Erythroblast (primary cell): ENCODE data around the gene SPEM3.

ENCODE experiments used
- GATA1 ChIP-seq: IDR thresholded peaks from 2 replicates; pipeline ENCODE4 v1.6.1; 2011; ENCODE audit warnings: low read depth, mild to moderate bottlenecking, control low read depth, low read length, moderate library complexity
- POLR2A ChIP-seq: IDR thresholded peaks from 2 replicates; pipeline ENCODE4 v1.6.1; 2011; ENCODE audit warnings: mild to moderate bottlenecking, low read length

DNA sequence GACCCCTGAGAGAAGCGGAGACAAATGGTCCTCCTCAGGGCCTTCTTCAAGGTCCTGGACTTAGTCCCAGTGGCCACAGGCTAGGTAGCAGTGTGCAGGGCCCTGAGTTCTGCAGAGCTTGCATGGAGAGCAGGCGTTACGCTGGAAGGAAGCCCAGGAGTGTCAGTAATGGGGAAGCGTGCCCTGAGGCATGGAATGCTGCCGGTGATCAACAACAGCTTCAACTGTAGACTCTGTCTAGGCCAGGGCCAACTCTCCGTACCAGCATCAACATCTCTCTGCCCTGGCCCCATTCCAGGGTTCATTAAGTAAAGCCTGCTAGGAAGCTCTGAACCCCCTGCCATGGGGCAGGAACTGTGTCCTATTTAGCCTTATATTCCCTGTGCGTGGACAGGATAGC lies 48.3 kb upstream of the SPEM3 start:
- TF ChIP-seq POLR2A (no peak), GATA1 (no peak)
